Left colon (tissue), 2 donors: ENCODE measurements around the gene IL5. TPM values are rescaled to one million over a fixed set of nuclear protein-coding genes. Genes with fewer than 3 reads are reported as not detected.
"Not testable (repeated sequence)": the region's sequence is repeated elsewhere in the genome, so short reads cannot be mapped to it uniquely, and the experiment has no call there.

Experiments
- ATAC-seq: fragments of 200-7000 bp; cut with Tn5 transposase; one replicate; pipeline ENCODE4 v1.9.1; 2020; ENCODE audit warnings: mild to moderate bottlenecking, moderate library complexity
- DNase-seq, 2 donors: peaks; one replicate each; pipeline ENCODE4 v3.0.0-alpha.2; 2020
- intact Hi-C, 2 donors: fragments of 100-400 bp; cut with DNase I in 1 of 2; cut with micrococcal nuclease in 1 of 2; formaldehyde crosslinking; loops; one replicate each; pipeline versions ENCODE4 v1.11.2 to v1.14.0; 2022; cut with DNase I, micrococcal nuclease
- total RNA-seq, 2 donors: library from RNA; stranded (reverse); fragmentation: NEBNext Ultra II Directional; extraction: Animal tissue kit (Norgen Biotek cat#: 25700); gene quantifications; one replicate each; pipeline ENCODE4 v1.2.1, GENCODE V29; 2021
- donor health status: DM: no; HTN: no; CAD: no.
- donor health status: DM: yes; HTN: yes; CAD: no.

Gene IL5
- total RNA-seq, 2 donors from 2014 or later: not detected

DNA sequence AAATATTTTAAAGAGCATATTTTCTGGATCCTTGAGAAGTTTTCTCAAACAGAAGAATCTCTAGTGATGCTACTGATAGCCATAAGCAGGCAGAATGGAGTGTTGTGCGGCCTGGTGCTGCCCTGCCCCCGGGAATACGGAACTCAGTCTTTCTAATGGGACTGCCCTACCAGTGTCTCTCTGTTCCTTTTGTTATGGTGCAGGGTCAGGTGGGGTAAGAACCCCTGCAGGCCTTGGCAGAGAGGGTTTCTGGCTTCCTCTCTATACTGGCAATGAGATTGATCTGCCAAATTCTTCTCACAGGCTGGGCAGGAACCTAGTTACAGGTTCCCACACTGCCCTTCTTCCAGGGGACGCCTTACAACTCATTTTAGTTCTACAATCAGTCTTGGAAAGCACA lies 2.6 kb downstream of the IL5 start:
- no peak for DNase-seq
- no peak for ATAC-seq
- intact Hi-C loops: no loop called here

DNA sequence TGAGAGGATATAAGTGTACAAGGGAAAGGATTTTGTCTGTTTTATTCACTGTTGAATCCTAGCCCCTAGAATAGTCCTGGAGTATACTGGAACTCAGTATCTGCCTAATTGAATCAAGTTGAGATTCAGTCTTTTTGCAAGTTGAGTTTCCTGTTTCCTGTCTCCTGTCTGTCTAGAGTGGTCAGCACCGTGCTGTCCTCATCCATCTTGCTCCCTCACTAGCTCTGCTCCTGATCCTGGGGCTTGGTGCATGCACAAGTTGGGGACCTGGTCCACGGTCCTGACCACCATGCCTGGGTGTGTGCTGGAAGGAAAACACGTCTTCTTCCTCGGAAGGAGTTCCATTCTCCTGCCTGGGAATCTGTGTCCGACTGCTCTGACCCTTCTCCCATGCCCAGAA lies 3.2 kb downstream of the IL5 start:
- intact Hi-C loops: no loop called here
- ATAC-seq: no peak
- no peak for DNase-seq

DNA sequence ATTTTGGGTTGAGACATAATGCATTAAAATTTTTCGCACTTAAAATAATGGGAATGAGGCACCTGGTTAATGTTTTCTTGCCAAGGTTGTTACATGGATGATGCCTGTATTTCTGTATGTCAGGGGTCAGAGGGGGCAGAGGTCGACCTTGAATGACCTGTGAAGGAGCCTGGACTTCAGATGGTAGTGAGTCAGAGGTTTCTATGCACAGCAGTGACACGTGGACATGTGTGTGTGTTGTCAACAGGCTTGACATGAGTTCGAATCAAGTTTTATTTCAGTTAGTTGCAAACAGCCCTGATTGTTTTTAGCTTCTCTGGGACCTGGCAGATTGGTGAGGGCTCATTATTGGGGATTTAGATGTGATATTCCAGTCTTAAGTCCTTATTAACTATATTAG lies 3.6 kb downstream of the IL5 start:
- intact Hi-C loops: no loop called here
- DNase-seq (no peak), ATAC-seq (no peak)

DNA sequence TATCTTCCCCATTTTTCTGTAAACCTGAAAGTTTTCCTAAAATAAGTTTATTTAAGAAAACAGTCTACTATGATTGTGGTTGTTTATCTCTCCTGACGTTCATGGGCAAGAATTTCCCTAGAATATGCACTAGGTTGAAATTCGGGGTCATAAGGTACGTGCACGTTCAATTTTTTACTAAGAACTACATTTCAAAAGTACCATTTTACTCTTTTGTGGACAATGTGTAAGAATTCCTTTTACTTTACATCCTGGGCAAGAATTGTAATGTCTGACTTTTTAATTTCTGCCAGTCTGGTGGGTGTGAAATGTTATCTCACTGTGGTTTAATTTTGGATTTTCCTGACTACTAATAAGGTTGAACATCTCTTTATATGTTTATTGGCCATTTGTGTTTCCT lies 12.4 kb downstream of the IL5 start:
- DNase-seq (no peak), ATAC-seq (no peak)
- intact Hi-C loops: no loop called here

DNA sequence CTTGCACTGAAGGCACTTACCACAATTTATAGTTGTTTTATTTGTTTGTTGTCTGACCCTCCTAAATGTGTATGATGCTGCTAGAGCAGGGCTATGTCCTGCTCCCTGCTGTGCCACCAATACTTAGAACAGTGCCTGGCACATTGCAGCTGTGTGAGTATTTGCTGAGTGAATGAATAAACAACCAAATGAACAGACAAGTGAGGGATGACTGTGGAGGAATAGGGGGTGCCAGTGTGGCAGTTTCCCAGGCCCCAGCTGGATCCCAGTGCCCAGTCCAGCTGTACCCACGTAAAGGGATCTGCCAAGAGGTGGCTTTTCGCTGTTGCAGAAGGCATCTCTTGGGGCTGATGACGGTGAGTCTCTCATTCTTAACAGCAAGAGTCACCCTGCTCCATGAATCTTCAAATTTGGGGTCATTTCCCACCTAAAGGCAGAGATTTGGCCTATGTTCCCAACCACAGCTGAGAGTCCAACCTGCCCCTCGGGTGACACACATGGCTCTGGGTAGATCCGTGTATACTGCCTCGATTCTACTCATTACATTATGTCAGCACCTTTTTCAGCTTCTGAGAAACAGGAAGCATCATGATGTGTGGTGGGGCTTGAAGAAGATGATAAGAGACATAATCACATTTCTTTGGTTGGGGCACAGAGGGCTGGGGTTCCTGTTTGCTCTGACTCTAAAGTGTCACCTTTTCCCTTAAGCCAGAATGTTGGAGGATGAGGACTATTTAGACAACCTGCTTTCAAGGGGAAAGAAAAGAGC lies 14.3 kb downstream of the IL5 start:
- ATAC-seq: no peak
- no peak for DNase-seq

DNA sequence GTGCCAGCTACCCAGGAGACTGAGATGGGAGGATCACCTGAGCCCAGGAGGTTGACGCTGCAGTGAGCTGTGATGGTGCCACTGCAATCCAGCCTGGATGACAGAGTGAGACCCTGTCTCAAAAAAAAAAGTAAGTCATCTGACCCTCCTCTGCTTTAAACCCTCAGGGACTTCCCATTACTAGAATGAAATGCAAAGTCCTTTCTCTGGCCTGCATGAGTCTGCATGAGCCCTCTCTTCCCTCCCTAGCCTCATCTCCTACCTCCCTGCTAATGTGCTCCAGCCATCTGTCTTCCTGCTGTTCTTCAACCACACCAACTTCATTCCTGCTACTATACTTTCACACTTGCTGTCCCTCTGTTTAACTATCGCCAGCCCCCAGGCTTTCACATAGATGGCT lies 15.3 kb downstream of the IL5 start:
- DNase-seq: no peak
- no peak for ATAC-seq
- intact Hi-C loops: no loop called here

More for the DNA sequence above, 14.3 kb downstream of the IL5 start:
- intact Hi-C loops: no loop called here

DNA sequence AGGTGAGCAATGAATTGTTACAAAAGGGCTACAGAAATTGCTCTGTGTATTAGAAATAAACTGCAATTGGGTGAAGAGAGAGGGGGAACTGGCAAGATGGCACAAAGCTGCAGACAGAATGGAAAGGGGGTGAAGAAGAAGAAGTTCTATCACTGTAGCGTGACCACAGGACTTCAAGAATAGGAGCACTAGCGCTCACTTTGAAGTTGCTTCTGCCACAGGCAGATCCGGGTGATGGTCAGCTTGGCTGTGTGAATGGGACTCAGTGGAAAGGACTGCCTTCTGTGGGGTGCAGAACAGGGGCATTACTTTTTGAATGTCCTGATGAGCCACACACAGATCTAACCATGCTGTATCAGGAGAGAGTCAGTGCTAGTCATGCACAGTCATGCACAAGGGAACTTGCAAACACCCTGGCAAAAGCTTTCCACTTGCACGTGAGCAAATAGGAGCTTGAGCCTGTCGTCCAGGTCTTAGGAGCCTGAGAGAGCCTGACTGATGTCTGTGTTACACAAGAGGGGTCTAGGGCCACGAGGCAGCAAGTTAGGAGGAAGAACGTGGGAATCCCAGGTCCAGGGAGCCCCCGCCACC lies 16.3 kb downstream of the IL5 start:
- ATAC-seq (peak; percentile 6), DNase-seq (no peak)
- intact Hi-C loops: no loop called here

DNA sequence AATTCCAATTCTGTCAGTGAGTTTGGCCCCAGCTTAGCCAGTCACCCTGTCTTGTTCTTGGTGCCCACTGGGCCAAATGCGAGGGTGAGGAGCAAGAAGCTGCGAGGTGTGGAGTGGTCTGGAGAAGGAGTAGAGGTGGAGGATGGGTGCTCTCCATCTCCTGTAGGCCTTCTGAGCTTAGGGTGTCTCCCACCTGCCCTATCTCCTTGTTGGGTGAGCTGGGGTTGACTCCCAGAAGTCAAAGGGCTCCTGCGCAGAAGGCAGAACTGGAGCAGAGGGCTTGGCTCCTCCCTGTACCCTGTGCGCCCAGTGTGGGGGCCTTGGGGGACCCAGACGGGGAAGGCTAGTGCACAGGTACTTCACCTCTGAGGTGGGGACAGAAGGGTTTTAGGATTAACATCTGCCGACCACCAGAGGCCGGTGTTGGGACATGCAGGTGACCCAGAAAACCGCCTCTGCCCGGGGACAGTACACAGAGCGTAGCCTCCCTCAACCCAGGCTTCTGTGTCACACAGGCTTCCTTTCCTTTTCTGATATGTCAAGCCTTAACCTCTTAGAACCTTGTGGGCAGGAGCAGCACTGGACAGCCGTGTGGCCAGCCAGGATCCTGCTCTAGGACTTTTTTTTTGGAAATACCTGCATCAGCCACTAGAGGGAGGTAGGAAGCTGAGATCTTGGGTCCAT lies 16.9 kb downstream of the IL5 start:
- DNase-seq (peak in 1 of 2 donors; percentile 32), ATAC-seq (peak; percentile 95)
- intact Hi-C loops: no loop called here

DNA sequence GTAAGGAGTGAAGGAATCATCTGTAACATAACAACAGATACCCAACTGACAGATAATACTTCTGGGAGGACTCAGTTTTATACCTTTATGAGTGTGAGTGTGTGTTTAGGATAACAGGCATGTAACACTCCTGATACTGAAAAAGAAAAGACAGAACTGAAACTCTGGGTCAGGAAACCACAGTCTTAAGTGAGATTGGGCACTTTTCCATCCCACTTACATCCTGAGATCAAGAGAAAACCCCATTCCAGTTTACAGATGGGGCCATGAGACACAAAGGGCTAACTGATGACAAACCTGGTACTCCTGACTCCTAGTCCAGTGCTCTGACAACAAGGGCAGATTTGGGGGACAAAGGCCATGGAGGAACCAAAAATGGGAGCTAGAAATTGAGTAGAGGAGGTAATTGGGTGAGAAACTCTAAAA lies 18.0 kb downstream of the IL5 start:
- DNase-seq (no peak), ATAC-seq (no peak)
- intact Hi-C loops: no loop called here

DNA sequence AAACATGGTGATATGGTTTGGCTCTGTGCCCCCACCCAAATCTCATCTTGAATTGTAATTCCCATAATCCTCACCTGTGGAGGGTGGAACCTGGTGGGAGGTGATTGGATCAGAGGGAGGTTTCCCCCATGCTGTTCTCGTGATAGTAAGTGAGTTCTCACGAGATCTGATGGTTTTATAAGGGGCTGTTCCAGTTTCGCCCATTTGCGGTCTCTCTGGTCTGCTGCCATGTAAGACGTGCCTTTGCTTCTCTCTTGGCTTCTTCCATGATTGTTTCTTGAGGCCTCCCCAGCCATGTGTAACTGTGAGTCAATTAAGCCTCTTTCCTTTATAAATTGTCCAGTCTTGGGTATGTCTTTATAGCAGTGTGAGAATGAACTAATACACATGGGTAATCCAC lies 18.4 kb downstream of the IL5 start:
- intact Hi-C loops, ATAC-seq, DNase-seq: not testable (repeated sequence)

DNA sequence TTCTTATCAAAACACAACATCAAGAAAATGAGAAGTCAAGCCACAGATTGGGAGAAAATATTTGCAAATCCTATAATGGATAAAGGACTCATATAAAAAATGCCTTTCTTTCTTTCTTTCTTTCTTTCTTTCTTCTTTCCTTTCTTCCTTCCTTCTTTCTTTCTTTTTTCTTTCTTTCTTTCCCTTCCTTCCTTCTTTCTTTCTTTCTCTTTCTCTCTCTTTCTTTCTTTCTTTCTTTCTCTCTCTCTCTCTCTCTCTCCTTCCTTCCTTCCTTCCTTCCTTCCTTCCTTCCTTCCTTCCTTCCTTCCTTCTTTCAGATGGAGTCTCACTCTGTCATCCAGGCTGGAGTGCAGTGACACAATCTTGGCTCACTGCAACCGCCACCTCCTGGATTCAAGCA lies 21.3 kb downstream of the IL5 start:
- ATAC-seq, DNase-seq, intact Hi-C loops: not testable (repeated sequence)

DNA sequence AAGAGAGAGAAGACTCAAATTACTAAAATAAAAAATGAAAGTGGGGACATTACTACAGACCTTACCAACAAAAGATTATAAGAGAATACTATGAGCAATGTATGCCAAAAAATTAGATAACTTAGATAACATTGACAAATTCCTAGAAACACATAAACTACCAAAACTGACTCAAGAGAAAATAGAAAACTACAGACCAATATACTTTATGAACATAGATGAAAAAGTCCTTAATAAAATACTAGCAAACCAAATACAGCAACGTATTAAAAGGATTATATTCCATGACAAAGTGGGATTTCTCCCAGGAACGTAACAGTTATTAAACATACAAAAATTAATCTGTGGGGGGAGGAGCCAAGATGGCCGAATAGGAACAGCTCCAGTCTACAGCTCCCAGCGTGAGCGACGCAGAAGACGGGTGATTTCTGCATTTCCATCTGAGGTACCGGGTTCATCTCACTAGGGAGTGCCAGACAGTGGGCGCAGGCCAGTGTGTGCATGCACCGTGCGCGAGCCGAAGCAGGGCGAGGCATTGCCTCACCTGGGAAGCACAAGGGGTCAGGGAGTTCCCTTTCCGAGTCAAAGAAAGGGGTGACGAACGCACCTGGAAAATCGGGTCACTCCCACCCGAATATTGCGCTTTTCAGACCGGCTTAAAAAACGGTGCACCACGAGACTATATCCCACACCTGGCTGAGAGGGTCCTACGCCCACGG lies 29.5 kb downstream of the IL5 start:
- DNase-seq, intact Hi-C loops, ATAC-seq: not testable (repeated sequence)

DNA sequence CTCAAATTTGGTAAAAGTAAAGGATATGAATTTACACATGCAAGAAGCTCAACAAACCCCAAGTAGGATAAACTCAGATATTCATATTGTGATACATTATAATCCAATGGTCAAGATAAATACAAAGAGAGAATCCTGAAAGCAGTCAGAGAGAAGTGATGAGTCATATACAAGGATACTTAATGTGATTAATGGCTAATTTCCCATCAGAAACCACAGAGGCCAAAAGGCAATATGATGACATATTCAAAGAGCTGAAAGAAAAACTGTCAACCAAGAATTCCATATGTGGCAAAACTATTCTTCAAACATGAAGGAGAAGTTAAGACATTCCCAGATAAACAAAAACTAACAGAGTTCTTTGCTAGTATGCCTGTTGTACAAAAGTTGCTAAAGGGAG lies 33.2 kb downstream of the IL5 start:
- intact Hi-C loops: no loop called here
- ATAC-seq (no peak), DNase-seq (no peak)

DNA sequence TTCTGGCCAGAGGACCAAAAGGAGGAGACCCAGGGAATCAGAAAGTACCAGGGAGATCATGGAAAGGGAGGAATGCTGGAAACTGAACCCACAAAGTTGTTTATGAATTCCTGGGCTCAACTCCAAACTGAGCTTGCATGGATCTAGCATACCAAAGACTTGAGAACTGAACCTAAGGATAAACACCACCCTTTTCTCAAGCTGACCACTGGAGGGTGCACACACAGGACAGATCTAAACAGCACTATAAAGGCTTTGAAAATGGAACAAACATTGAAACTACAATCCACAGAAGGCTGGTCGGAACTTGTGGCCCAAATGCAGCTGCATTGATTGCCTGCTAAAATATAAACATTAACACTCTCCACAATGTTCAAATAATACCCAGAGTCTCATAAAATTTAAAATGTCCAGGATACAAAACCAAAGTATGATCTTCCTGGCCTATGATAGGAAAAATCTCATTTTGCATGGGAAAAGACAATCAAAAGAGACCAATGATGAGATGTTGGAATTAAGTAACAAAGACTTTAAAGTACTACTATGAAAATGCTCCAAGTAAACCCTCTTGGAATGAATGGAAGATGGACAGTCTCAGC lies 37.1 kb downstream of the IL5 start:
- intact Hi-C loops: no loop called here
- ATAC-seq (peak; percentile 30), DNase-seq (no peak)

DNA sequence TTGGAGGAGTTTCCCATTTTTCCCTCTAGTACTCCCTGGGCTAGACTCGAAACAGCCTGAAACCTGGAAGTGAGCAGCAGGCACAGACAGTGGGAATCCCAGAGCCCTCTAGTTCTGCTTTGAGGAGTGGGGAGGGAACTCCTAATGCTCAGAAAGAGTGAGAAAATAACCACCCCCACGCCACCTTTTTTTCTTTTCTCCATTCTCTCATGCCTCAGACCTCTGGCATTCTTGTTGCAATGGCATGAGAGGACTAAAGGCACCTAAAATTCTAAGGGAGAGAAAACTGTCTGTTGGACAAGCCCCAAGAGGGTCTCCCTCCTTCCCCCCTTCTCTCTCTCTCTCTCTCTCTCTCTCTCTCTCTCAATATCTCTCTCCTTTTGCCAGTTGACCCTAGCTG lies 37.7 kb downstream of the IL5 start:
- ATAC-seq: no peak
- intact Hi-C loops: no loop called here
- no peak for DNase-seq

DNA sequence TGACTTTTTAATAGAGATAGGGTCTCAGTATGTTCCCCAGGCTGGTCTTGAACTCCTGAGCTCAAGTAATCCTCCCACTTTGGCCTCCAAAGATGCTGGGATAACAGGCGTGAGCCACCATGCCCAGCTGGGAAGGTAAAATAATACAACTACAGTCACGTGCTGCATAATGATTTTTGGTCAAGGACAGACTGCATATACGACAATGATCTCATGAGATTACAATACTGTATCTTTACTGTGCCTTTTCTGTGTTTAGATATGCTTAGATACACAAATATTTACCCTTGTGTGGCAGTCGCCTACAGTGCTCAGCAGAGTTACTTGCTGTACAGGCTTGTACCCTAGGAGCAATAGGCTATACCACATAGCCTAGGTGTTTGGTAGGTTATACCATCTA lies 38.6 kb downstream of the IL5 start:
- peak; percentile 48 for ATAC-seq

DNA sequence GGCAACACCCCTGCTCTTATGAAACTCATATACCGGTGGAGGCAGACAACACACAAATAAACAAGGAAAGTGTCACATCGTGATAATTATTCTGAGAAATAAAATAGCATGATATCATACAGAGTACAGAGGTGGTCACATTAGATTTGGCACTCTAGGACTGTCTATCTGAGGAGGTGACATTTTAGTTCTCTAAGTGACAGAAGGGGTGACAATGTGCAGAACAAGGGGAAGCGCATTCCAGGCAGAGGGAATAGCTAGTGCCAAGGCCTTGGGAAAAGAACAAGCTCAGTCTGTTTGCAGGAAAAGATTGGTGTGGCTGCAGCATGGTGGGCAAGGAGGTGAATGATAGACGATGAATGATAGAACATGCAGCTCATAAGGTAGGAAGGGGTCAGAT lies 40.1 kb downstream of the IL5 start:
- no peak for ATAC-seq
- DNase-seq: no peak
- intact Hi-C loops: no loop called here

More for the DNA sequence above, 38.6 kb downstream of the IL5 start:
- intact Hi-C loops: no loop called here
- DNase-seq: no peak

DNA sequence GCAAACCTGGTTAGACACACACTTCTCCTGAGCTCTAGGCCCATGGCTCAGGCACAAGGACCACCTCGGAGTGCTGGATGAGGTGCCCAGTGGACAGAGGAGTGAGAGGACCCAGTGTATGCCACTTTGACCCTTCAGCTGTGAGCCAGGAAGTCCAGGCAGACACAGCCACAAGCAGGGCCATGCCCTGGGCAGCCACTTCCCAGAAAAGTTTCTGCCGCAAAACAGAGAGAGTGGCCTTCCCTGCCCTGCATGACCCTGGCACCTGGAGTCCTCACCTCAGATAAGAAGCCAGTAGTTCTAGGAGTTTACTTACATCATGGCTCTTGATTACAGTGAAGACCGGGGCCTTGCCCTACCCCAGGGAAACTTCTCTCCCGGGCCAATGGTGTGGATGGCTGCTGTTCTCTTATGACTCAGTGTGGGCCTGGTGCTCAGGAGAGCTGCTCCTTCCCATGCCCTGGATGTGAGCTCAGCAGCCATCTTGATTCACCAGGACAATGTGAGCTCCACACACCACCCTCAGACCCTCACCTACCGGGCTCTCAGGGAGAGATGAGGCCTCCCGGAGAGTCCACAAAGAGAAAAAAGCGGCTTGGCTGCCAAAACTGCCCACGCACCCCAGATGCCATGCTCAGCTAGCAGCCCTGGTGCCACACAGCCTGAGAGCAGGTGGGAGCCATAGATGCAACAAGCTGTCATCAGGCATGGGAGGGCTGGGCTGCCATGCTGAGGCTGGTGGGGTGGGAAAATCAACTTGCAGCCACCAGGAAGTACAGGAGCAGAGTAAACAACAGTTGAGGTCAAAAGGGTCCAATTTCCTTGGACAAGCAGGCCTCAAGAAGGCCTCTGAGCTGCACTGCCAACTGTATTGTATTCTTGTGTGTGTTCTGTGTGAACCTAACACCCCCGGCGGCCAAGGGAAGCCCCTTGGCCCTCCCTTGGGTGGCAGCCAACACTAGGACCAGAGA lies 41.1 kb downstream of the IL5 start:
- ATAC-seq (peak; percentile 30), DNase-seq (peak; percentile 48 to 56)
- intact Hi-C loops: loop anchor here in 1 of 2 donors (2.0 kb wide), 1 partner anchor 115 kb away; no protein-coding TSS in a partner anchor
